ENCODE results near the gene IGDCC3.

GRCh38 chr15:65331811-65332210, 46.0 kb downstream of the IGDCC3 start:
- TF ChIP-seq CTCF (IDR thresholded peaks at IDR 0.05 in 2 of 3, conservative IDR thresholded peaks at IDR 0.05 in 1 of 3; ENCODE audit: control insufficient read depth in 2 of 3, extremely low read depth in 1 of 3, insufficient read depth in 1 of 3, low read depth in 3 of 3, low read length in 3 of 3), result no peak
- TF ChIP-seq BCL11A (IDR thresholded peaks at IDR 0.05; ENCODE audit: low read depth, low read length), result no peak
- TF ChIP-seq GABPA (IDR thresholded peaks at IDR 0.05; ENCODE audit: low read depth), result no peak
- TF ChIP-seq JUND (IDR thresholded peaks at IDR 0.05; ENCODE audit: low read depth, low read length), result no peak
- no peak for TF ChIP-seq E2F8 (IDR thresholded peaks at IDR 0.05; ENCODE audit: low read depth, partially characterized antibody)
- no peak for TF ChIP-seq SPI1 (IDR thresholded peaks at IDR 0.05; ENCODE audit: borderline replicate concordance, insufficient read depth, low read depth, low read length)
- no peak for TF ChIP-seq E2F4 (IDR thresholded peaks at IDR 0.05; ENCODE audit: low read depth, low read length)
- TF ChIP-seq KAT2A (conservative IDR thresholded peaks at IDR 0.05; ENCODE audit: control insufficient read depth, low read depth, low read length), result no peak
- no peak for TF ChIP-seq POLR2AphosphoS5 (IDR thresholded peaks at IDR 0.05; ENCODE audit: low read length)
- no peak for TF ChIP-seq MXI1 (IDR thresholded peaks at IDR 0.05; ENCODE audit: low read depth, low read length)
- TF ChIP-seq HDAC2 (IDR thresholded peaks at IDR 0.05), result no peak
- no peak for TF ChIP-seq POLR2A (IDR thresholded peaks at IDR 0.05; ENCODE audit: low read depth, low read length)
